Ascending aorta (tissue), 2 donors: Measurements from ENCODE around the gene STOX2. TPM values are rescaled to one million over a fixed set of nuclear protein-coding genes. Genes with fewer than 3 reads are reported as not detected.

Experiments
- DNase-seq, 2 donors: peaks; one replicate each; pipeline ENCODE4 v3.0.0-alpha.2; 2019; ENCODE audit warnings: low spot score in 2 of 2
- H3K27ac ChIP-seq, 2 donors: fragments of 200-600 bp; sonication (generic); one replicate each; pipeline ENCODE4 v1.5.1; 2016 to 2017; ENCODE audit warnings: mild to moderate bottlenecking in 1 of 2
- H3K27me3 ChIP-seq: fragments of 200-600 bp; sonication (generic); one replicate; pipeline ENCODE4 v1.5.1; 2017
- H3K36me3 ChIP-seq, 2 donors: fragments of 200-600 bp; sonication (generic); one replicate each; pipeline ENCODE4 v1.5.1; 2016
- H3K4me1 ChIP-seq, 2 donors: fragments of 200-600 bp; sonication (generic); one replicate each; pipeline ENCODE4 v1.5.1; 2016 to 2017; ENCODE audit warnings: mild to moderate bottlenecking in 1 of 2
- H3K4me3 ChIP-seq, 2 donors: fragments of 200-600 bp; sonication (generic); one replicate each; pipeline ENCODE4 v1.5.1; 2016 to 2017; ENCODE audit warnings: mild to moderate bottlenecking in 1 of 2
- H3K9me3 ChIP-seq, 2 donors: fragments of 200-600 bp; sonication (generic); one replicate each; pipeline ENCODE4 v1.5.1; 2016
- CTCF ChIP-seq, 3 experiments: fragments of 200-600 bp in 2 of 3; fragments of 450-650 bp in 1 of 3; sonication (generic) in 2 of 3; IDR thresholded peaks; one replicate each; pipeline ENCODE4 v1.5.1; 2016 to 2019; ENCODE audit warnings: antibody characterized with exemption in 3 of 3, mild to moderate bottlenecking in 1 of 3, moderate library complexity in 1 of 3
- intact Hi-C: fragments of 100-400 bp; cut with DNase I; formaldehyde crosslinking; loops from one replicate; pipeline ENCODE4 v1.15.1; 2023
- total RNA-seq: library from RNA; depleted of rRNA; stranded (reverse); fragments of >200 nt; gene quantifications from one replicate; pipeline ENCODE4 v1.1.0, GENCODE V29; 2016

STOX2 gene
- total RNA-seq, 1 donor from 2014 or later: 41.7 TPM

- H3K4me3 ChIP-seq: no peak overlapping the region
- peaks cover 0 to 9% of the 10 kb centered on the region in 2 donors for H3K4me1 ChIP-seq
- intact Hi-C loops: loop anchor here (10.0 kb wide), 1 partner anchor 106 kb away; no protein-coding TSS in a partner anchor
- no peak for TF ChIP-seq CTCF (IDR thresholded peaks at IDR 0.05)
- no peak overlapping the region for H3K27ac ChIP-seq
- DNase-seq: no peak
- no peaks in the 10 kb centered on the region for H3K27me3 ChIP-seq
- no peaks in the 10 kb centered on the region for H3K9me3 ChIP-seq
- no peaks in the 10 kb centered on the region for H3K36me3 ChIP-seq
Measured at GRCh38 chr4:183878251-183878970, 26.7 kb upstream of the STOX2 start.

- TF ChIP-seq CTCF (IDR thresholded peaks at IDR 0.05): no peak
- intact Hi-C loops: no loop called here
- Histone ChIP-seq H3K9me3 (no peaks in the 10 kb centered on the region), H3K27me3 (no peaks in the 10 kb centered on the region), H3K4me3 (no peak overlapping the region), H3K27ac (no peak overlapping the region), H3K36me3 (no peaks in the 10 kb centered on the region), H3K4me1 (no peaks in the 10 kb centered on the region)
- no peak for DNase-seq
Measured at GRCh38 chr4:183885205-183885720, 19.8 kb upstream of the STOX2 start.

DNA sequence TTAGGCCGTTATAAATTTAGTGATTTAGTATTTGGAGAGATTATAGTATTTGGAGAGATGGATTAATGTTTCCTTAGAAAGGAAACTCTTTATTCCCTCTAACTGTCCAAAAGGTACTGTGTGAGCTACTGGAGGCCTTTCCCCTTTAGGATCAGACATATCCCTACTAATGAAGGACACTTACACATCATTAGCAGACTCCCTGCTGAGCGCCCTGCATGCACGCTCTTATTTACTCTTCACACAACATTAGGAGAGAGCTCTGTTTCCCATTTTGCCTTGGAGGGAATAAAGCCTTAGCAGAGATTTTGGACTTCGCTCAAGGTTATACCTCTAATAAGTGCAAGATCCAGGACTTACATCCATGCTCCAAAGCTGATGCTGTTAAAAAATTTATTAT is 17.8 kb upstream of the STOX2 start:
- no peak overlapping the region for H3K27ac ChIP-seq
- H3K9me3 ChIP-seq: no peaks in the 10 kb centered on the region
- H3K4me1 ChIP-seq: no peaks in the 10 kb centered on the region
- no peak for TF ChIP-seq CTCF (IDR thresholded peaks at IDR 0.05)
- intact Hi-C loops: no loop called here
- no peak for DNase-seq
- H3K36me3 ChIP-seq: no peaks in the 10 kb centered on the region
- H3K4me3 ChIP-seq: no peak overlapping the region
- H3K27me3 ChIP-seq: no peaks in the 10 kb centered on the region

DNA sequence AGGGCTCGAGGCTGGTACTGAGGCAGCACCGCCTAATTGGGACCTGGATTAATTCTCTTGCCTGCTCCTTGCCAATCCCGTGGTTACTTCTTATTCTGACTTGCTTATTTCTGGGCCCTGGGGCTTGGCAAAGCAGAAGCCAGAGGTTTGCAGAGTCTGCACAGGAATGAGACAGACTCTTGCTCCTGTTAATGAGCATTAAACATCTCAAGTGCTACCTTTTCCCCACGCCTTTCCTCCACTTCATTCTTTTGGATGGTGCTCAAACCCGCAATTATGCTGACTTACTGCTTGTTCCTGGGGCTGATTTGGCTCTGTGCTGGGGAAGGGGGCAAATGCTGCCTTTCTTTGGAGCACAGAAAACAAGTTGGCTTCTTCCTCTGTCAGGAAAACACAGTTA is 16.5 kb upstream of the STOX2 start:
- H3K27ac ChIP-seq: no peak overlapping the region
- no peaks in the 10 kb centered on the region for H3K27me3 ChIP-seq
- H3K4me1 ChIP-seq: no peaks in the 10 kb centered on the region
- DNase-seq: no peak
- H3K9me3 ChIP-seq: no peaks in the 10 kb centered on the region
- no peak for TF ChIP-seq CTCF (IDR thresholded peaks at IDR 0.05)
- no peaks in the 10 kb centered on the region for H3K36me3 ChIP-seq
- no peak overlapping the region for H3K4me3 ChIP-seq
- intact Hi-C loops: no loop called here

- no peak for DNase-seq
- TF ChIP-seq CTCF (IDR thresholded peaks at IDR 0.05): no peak
- intact Hi-C loops: no loop called here
Measured at GRCh38 chr4:183889190-183889589, 15.9 kb upstream of the STOX2 start.

More at GRCh38 chr4:183889190-183889589, 15.9 kb upstream of the STOX2 start:
- no peak overlapping the region for H3K4me3 ChIP-seq
- H3K27me3 ChIP-seq: no peaks in the 10 kb centered on the region
- H3K27ac ChIP-seq: no peak overlapping the region
- no peaks in the 10 kb centered on the region for H3K36me3 ChIP-seq
- H3K4me1 ChIP-seq: no peaks in the 10 kb centered on the region
- no peaks in the 10 kb centered on the region for H3K9me3 ChIP-seq
